ENCODE data around the gene GAGE10.

GRCh38 chrX:49268702-49269009 lies 34.8 kb upstream of the GAGE10 start:
- no peak for TF ChIP-seq CTCF (IDR thresholded peaks at IDR 0.05)
- TF ChIP-seq EZH2 (IDR thresholded peaks at IDR 0.05; ENCODE audit: borderline replicate concordance, insufficient read depth, low read depth, low read length, poor library complexity, severe bottlenecking): no peak

Measured in B cell (primary cell).